Psoas muscle (tissue), 8 donors: Measurements from ENCODE around the gene LSS. TPM values are rescaled to one million over a fixed set of nuclear protein-coding genes. Genes with fewer than 3 reads are reported as not detected.
"Not testable (repeated sequence)": the region's sequence is repeated elsewhere in the genome, so short reads cannot be mapped to it uniquely, and the experiment has no call there.

Source experiments
- ATAC-seq, 4 donors: fragments of 200-7000 bp; cut with Tn5 transposase; one replicate each; pipeline ENCODE4 v1.9.1; 2020; ENCODE audit warnings: moderate library complexity in 3 of 4, mild to moderate bottlenecking in 2 of 4
- DNase-seq, 2 donors: peaks; one replicate each; pipeline ENCODE4 v3.0.0-alpha.2; 2020
- H3K27ac ChIP-seq: fragments of 200-600 bp; one replicate; pipeline ENCODE4 v1.8.0; 2022
- H3K27me3 ChIP-seq, 3 donors: fragments of 200-600 bp in 1 of 3; one replicate each; pipeline versions ENCODE4 v1.6.1 to v1.8.0; 2013 to 2022; ENCODE audit warnings: low read length in 2 of 3, mild to moderate bottlenecking in 2 of 3, moderate library complexity in 1 of 3; ENCODE audit not compliant: insufficient read depth in 3 of 3
- H3K36me3 ChIP-seq, 2 donors: fragments of 200-600 bp in 1 of 2; one replicate each; pipeline versions ENCODE4 v1.6.1 to v1.8.0; 2013 to 2022; ENCODE audit warnings: low read depth in 1 of 2, mild to moderate bottlenecking in 1 of 2, moderate library complexity in 1 of 2; ENCODE audit not compliant: insufficient read depth in 1 of 2
- H3K4me1 ChIP-seq: fragments of 200-600 bp; one replicate; pipeline ENCODE4 v1.8.0; 2022
- H3K4me3 ChIP-seq: fragments of 200-600 bp; one replicate; pipeline ENCODE4 v1.8.0; 2022; ENCODE audit warnings: mild to moderate bottlenecking
- H3K9me3 ChIP-seq: fragments of 200-600 bp; one replicate; pipeline ENCODE4 v1.8.0; 2022
- CTCF ChIP-seq: fragments of 200-600 bp; IDR thresholded peaks from one replicate; pipeline ENCODE4 v1.8.0; 2022; ENCODE audit warnings: antibody characterized with exemption
- WGBS, 3 donors: extraction: QIAGEN DNeasy Blood & Tissue Kit; methylation state at CpG; one replicate each; pipeline versions ENCODE4 v1.1.6 to v1.1.7; 2013; 5-methylcytosine and 5-hydroxymethylcytosine counted together
- intact Hi-C, 2 donors: fragments of 100-400 bp; cut with DNase I; formaldehyde crosslinking; loops; one replicate each; pipeline versions ENCODE4 v1.11.0 to v1.14.2; 2022
- polyA plus RNA-seq, 3 donors: library from polyadenylated mRNA; stranded (reverse); fragments of 200-250 nt; gene quantifications; one replicate each; pipeline ENCODE4 v1.2.3, GENCODE V29; 2013
- total RNA-seq, 4 donors: library from RNA; stranded (reverse); fragmentation: NEBNext Ultra II Directional in 2 of 4; extraction: Animal tissue kit (Norgen Biotek cat#: 25700) in 2 of 4; gene quantifications; one replicate each; pipeline versions ENCODE4 v1.2.1 to v1.2.4, GENCODE V29; 2021 to 2023
- donor health status: healthy with polysubstance abuse.
- donor health status: DM: no; HTN: no; CAD: no; lungs with moderate emphysema.
- donor health status: Bipolar disorder and iron deficiency.
- donor health status: healthy.
- donor health status: DM: yes; HTN: yes; CAD: no.
- donor health status: DM: no; HTN: no; CAD: no.
- donor health status: DM: no; HTN: no; CAD: no.
- donor health status: DM: yes; HTN: yes; CAD: no.

Gene LSS
- total and polyA plus RNA-seq, 7 donors: 10.7 to 31.5 (median 24.8) TPM

GRCh38 chr21:46184625-46185555 lies 43.7 kb downstream of the LSS start:
- intact Hi-C loops: loop anchor here in 1 of 2 donors (5.0 to 10.0 kb wide), 2 partner anchors 42 to 140 kb away; partner anchors contain the start of genes C21orf58, LSS and PCNT
- 12 to 44% (median 14%) methylated on average over 29 to 30 of the region's 30 CpGs for WGBS, 3 donors
- H3K4me1 ChIP-seq: peaks cover 20% of the 10 kb centered on the region

GRCh38 chr21:46183910-46184624 lies 44.5 kb downstream of the LSS start, which contains the start of gene SPATC1L:
SPATC1L (minus strand) TSS chr21:46184459; CDS start chr21:46182816, 1,643 bp downstream.
- H3K27ac ChIP-seq: peak within 1 kb of the TSS; percentile 80
- DNase-seq: peak; percentile 75
- H3K36me3 ChIP-seq: no peaks in the 10 kb centered on the region
- no peak for TF ChIP-seq CTCF
- intact Hi-C loops: loop anchor here in 1 of 2 donors (10.0 kb wide), 1 partner anchor 141 kb away; the partner anchor contains the start of genes C21orf58 and PCNT
- peaks cover 0 to 1% (median 0%) of the 10 kb centered on the region in 3 donors for H3K27me3 ChIP-seq
- peaks cover 17% of the 10 kb centered on the region for H3K4me1 ChIP-seq
- H3K9me3 ChIP-seq: no peaks in the 10 kb centered on the region
- peak within 1 kb of the TSS; percentile 74 for H3K4me3 ChIP-seq
- peak; percentile 70 to 75 (median 71) for ATAC-seq
- WGBS, 3 donors: 3 to 16% (median 4%) methylated on average over 18 to 21 of the region's 24 CpGs

More at GRCh38 chr21:46184625-46185555, 43.7 kb downstream of the LSS start:
- H3K27ac ChIP-seq: peak overlapping the region; percentile 80
- peaks cover 0 to 1% (median 0%) of the 10 kb centered on the region in 3 donors for H3K27me3 ChIP-seq
- no peaks in the 10 kb centered on the region for H3K9me3 ChIP-seq
- H3K36me3 ChIP-seq: peaks cover 0 to 4% of the 10 kb centered on the region in 2 donors
- TF ChIP-seq CTCF: no peak
- peak; percentile 64 to 72 (median 66) for ATAC-seq
- peak overlapping the region; percentile 74 for H3K4me3 ChIP-seq
- DNase-seq: peak; percentile 86 to 89

- H3K27ac ChIP-seq, DNase-seq, H3K9me3 ChIP-seq, H3K27me3 ChIP-seq, ATAC-seq, H3K36me3 ChIP-seq: not testable (repeated sequence)
- intact Hi-C loops: loop anchor here in 1 of 2 donors (10.0 kb wide), 1 partner anchor 141 kb away; the partner anchor contains the start of genes C21orf58 and PCNT
- WGBS, 3 donors: 39 to 40% (median 39%) methylated on average over 3 to 5 of the region's 13 CpGs
- peaks cover 10% of the 10 kb centered on the region for H3K4me1 ChIP-seq
- H3K4me3 ChIP-seq: peak overlapping the region; percentile 74
Measured at GRCh38 chr21:46183337-46183909, 45.2 kb downstream of the LSS start.

GRCh38 chr21:46182548-46183336 lies 45.8 kb downstream of the LSS start:
- 77 to 82% (median 80%) methylated on average over 44 of the region's 44 CpGs for WGBS, 3 donors
- peak in 1 of 2 donors; percentile 59 for DNase-seq
- no peaks in the 10 kb centered on the region for H3K36me3 ChIP-seq
- no peak for ATAC-seq
- peaks cover under 1% of the 10 kb centered on the region for H3K9me3 ChIP-seq
- H3K27ac ChIP-seq: no peak overlapping the region
- H3K4me3 ChIP-seq: no peak overlapping the region
- intact Hi-C loops: loop anchor here in 1 of 2 donors (10.0 kb wide), 1 partner anchor 142 kb away; the partner anchor contains the start of genes C21orf58 and PCNT
- H3K4me1 ChIP-seq: peaks cover 4% of the 10 kb centered on the region
- no peak for TF ChIP-seq CTCF
- peaks cover 0 to 1% (median 0%) of the 10 kb centered on the region in 3 donors for H3K27me3 ChIP-seq
